Measurements from ENCODE around the gene CNKSR3. TPM values are rescaled to one million over a fixed set of nuclear protein-coding genes. Genes with fewer than 3 reads are reported as not detected.
A peak's percentile ranks its signal among the peaks of the same experiment; 100 is the strongest.

CNKSR3 gene
- total and polyA plus RNA-seq, 2 experiments from 2014 or later: 22.4 to 23.9 TPM

- Histone ChIP-seq H3K4me1 (ENCODE audit: insufficient read depth) (peaks cover 3% of the 10 kb centered on the region), H3K9me3 (ENCODE audit: low read depth) (no peaks in the 10 kb centered on the region), H2AFZ (no peak overlapping the region), H3K4me3 (no peak overlapping the region), H4K20me1 (ENCODE audit: insufficient read depth, poor library complexity, severe bottlenecking) (peaks cover 3% of the 10 kb centered on the region), H3K36me3 (replicated peaks; ENCODE audit: insufficient read depth, low read depth) (no peaks in the 10 kb centered on the region), H3K9me2 (replicated peaks; ENCODE audit: insufficient read depth) (no peaks in the 10 kb centered on the region), H3K4me2 (peak overlapping the region; percentile 27), H3K27ac (peak overlapping the region; percentile 42), H3K79me2 (peaks cover 70% of the 10 kb centered on the region), H3K27me3 (no peaks in the 10 kb centered on the region)
- WGBS (ENCODE audit: low lambda C conversion rate, missing lambda C conversion rate): 92% methylated on average over 12 of the region's 12 CpGs
- no peak for DNase-seq (ENCODE audit: low spot score)
- TF ChIP-seq CTCF (IDR thresholded peaks at IDR 0.05; ENCODE audit: poor library complexity) (no peak), EZH2 (IDR thresholded peaks at IDR 0.05; ENCODE audit: borderline replicate concordance) (no peak), EZH2phosphoT487 (IDR thresholded peaks at IDR 0.05; ENCODE audit: low read depth, severe bottlenecking, unreplicated experiment) (no peak)
Observed at GRCh38 chr6:154441995-154442310, 68.5 kb downstream of the CNKSR3 start.

- Histone ChIP-seq H3K4me1 (ENCODE audit: insufficient read depth) (no peaks in the 10 kb centered on the region), H3K36me3 (replicated peaks; ENCODE audit: insufficient read depth, low read depth) (no peaks in the 10 kb centered on the region), H3K4me3 (no peak overlapping the region), H2AFZ (no peak overlapping the region), H3K79me2 (peaks cover 66% of the 10 kb centered on the region), H3K4me2 (no peak overlapping the region), H3K27ac (peak overlapping the region; percentile 3), H4K20me1 (ENCODE audit: insufficient read depth, poor library complexity, severe bottlenecking) (peaks cover 3% of the 10 kb centered on the region), H3K9me2 (replicated peaks; ENCODE audit: insufficient read depth) (no peaks in the 10 kb centered on the region), H3K27me3 (no peaks in the 10 kb centered on the region), H3K9me3 (ENCODE audit: low read depth) (no peaks in the 10 kb centered on the region)
- TF ChIP-seq CTCF (IDR thresholded peaks at IDR 0.05; ENCODE audit: poor library complexity): no peak
- TF ChIP-seq EZH2 (IDR thresholded peaks at IDR 0.05; ENCODE audit: borderline replicate concordance): no peak
- no peak for TF ChIP-seq EZH2phosphoT487 (IDR thresholded peaks at IDR 0.05; ENCODE audit: low read depth, severe bottlenecking, unreplicated experiment)
- WGBS (ENCODE audit: low lambda C conversion rate, missing lambda C conversion rate): 82% methylated on average over 1 of the region's 1 CpG
- no peak for DNase-seq (ENCODE audit: low spot score)
Observed at GRCh38 chr6:154440422-154441043, 70.0 kb downstream of the CNKSR3 start.

- peaks cover 64% of the 10 kb centered on the region for H3K79me2 ChIP-seq
- TF ChIP-seq EZH2 (IDR thresholded peaks at IDR 0.05; ENCODE audit: borderline replicate concordance): no peak
- no peak for TF ChIP-seq CTCF (IDR thresholded peaks at IDR 0.05; ENCODE audit: poor library complexity)
- TF ChIP-seq EZH2phosphoT487 (IDR thresholded peaks at IDR 0.05; ENCODE audit: low read depth, severe bottlenecking, unreplicated experiment): no peak
- no peaks in the 10 kb centered on the region for H3K9me2 ChIP-seq (replicated peaks; ENCODE audit: insufficient read depth)
- peak overlapping the region; percentile 25 for H3K27ac ChIP-seq
- H3K9me3 ChIP-seq (ENCODE audit: low read depth): no peaks in the 10 kb centered on the region
- no peak for DNase-seq (ENCODE audit: low spot score)
- 45% methylated on average over 3 of the region's 3 CpGs for WGBS (ENCODE audit: low lambda C conversion rate, missing lambda C conversion rate)
- no peaks in the 10 kb centered on the region for H3K4me1 ChIP-seq (ENCODE audit: insufficient read depth)
- H4K20me1 ChIP-seq (ENCODE audit: insufficient read depth, poor library complexity, severe bottlenecking): peaks cover 3% of the 10 kb centered on the region
- no peak overlapping the region for H2AFZ ChIP-seq
- H3K27me3 ChIP-seq: no peaks in the 10 kb centered on the region
- no peak overlapping the region for H3K4me3 ChIP-seq
- no peaks in the 10 kb centered on the region for H3K36me3 ChIP-seq (replicated peaks; ENCODE audit: insufficient read depth, low read depth)
- H3K4me2 ChIP-seq: no peak overlapping the region
Observed at GRCh38 chr6:154440022-154440421, 70.5 kb downstream of the CNKSR3 start.

Measured in hepatocyte (in vitro differentiated cells).